NCI-H774 (cell line): ENCODE results near the gene PCDHB15.
"Not testable (repeated sequence)": the region's sequence is repeated elsewhere in the genome, so short reads cannot be mapped to it uniquely, and the experiment has no call there.

Experiments used
- DNase-seq: peaks from one replicate; lab custom pipeline; 2025; lab: John Stamatoyannopoulos, UW

The PCDHB15 gene

DNA sequence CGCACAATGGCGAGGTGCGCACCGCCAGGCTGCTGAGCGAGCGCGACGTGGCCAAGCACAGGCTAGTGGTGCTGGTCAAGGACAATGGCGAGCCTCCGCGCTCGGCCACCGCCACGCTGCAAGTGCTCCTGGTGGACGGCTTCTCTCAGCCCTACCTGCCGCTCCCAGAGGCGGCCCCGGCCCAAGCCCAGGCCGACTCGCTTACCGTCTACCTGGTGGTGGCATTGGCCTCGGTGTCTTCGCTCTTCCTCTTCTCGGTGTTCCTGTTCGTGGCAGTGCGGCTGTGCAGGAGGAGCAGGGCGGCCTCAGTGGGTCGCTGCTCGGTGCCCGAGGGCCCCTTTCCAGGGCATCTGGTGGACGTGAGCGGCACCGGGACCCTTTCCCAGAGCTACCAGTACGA lies 2.2 kb downstream of the PCDHB15 start:
- DNase-seq, result not testable (repeated sequence)

DNA sequence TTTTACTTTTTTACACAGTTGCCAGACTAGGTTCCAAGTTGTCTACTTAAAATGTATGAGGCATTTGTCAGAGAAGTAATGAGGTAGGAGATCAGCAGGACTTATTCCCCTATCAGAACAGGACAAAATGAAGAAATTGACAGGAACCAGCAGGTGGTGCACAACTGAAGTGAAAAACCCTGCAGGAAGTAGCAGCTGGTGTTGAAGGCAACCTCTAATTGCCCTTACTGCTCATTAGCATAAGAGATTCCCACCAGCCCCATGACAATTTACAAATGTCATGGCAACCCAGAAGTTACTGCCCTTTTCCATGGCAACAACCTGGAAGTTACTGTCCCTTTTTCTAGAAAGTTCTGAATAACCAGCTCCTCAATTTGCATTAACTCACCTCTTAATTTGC lies 5.4 kb downstream of the PCDHB15 start:
- DNase-seq, result no peak

DNA sequence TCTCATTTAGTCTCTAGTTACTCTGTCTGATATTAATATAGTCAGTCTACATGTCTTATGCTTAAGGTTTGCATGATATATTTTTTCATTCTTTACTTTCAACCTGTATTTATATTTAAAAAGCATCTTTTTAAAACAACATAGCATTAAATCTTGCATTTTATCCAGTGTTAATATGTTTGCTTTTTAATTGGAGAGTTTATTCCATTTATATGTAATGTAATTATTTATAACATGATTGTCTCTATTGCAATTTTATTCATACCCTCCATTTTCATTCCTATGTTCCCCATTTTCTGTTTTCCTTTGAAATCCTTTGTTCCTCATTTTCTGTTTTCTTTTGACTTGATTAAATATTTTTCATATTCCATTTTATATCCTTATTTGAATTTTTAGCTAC lies 13.3 kb downstream of the PCDHB15 start:
- no peak for DNase-seq

DNA sequence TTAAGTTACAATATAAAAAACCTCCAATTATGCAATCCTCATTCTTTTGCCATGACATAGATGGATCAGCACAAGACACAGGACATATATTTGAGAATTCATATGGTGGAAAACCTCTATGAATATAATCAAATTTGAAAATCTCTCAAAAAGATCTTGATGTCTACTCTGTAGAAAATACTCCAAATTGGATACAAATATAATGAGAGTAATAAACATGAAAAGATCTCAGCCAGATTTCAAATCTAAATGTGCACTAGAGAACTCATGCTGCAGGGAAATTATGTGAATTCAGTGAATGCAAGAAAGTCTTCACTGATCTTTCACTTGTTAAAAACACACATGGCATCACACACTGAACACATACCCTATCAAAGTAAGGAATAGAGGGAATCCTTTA lies 13.8 kb downstream of the PCDHB15 start:
- no peak for DNase-seq

DNA sequence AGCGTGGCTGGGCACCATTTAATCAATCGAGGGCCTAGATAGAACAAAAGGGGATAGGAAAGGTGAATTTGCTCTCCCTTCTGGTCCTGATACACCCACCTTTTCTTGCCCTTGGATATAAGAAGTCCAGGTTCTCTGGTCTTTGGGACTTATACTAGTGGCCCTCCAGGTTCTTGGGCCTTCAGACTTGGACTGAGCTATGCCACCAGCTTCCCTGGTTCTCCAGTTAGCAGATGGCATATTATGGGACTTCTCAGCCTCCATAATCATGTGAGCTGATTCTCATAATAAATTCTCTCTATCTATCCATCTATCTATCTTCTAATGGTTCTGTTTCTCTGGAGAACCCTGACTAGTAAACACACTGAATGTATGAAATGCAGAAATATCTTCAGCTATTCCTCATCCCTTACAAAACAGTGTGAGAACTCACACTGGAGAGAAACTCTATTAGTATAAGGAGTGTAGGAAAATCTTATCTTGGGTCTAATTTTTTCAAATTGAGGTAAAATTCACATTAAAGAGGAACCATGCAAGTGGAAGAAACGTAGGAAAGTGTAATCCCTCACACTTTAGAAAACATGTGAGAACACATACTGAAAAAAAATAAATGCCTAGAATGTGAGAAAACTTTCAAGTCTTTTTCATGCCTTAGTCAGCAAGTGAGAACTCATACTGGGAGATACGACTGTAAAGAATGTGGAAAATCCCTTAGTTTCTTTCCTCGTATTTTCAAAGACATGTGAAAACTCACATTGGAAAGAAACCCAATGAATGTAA lies 15.5 kb downstream of the PCDHB15 start:
- DNase-seq, result no peak

DNA sequence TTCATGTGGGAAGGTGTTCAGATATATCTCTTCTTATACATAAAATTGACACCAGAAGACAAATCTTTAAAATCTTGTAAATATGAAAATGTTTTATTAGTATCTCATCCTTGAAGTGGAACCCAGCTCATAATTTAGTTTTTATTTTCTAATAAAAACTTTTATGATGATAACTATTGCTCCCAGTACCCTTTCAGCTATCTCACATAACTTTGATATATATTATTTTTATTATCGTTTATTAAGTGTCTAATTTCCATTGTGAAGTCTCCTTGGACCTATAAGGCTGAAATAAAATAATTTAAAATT lies 16.0 kb downstream of the PCDHB15 start:
- no peak for DNase-seq

DNA sequence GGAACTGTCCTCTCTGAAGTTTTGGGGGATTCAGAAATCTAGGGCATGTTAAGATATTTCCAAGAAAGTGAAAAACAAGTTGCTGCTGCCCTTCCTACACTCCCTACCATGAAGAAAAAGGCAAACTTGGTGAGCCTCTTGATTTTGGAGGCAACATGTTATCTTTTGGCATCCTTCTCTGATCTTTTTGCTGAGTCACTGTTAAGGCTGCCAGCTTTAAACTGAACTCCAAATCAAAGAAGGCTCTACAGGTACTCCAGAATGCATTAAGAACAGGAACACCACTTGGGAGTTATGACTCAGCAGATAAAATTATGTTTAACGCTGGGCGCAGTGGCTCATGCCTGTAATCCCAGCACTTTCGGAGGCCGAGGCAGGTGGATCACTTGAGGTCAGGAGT lies 24.0 kb downstream of the PCDHB15 start:
- no peak for DNase-seq

DNA sequence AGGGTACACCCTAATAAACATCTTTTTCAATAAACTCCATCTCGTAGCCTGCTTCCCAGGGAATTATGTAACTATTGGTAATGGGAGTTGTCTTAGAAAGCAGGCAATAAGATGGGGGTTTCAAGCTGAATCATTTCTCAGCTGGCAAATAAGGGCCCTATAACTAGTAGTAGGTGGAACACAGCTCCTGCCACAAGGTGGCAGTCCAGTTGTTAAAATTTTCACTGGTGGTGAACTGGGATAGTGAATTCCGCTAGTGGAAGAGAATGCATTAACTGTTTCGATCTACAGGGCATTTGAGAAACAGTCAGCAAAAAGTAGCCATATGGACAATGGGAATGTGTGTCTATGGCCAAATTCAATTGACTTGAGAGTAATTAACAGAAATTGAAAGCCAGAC lies 27.7 kb downstream of the PCDHB15 start:
- no peak for DNase-seq

DNA sequence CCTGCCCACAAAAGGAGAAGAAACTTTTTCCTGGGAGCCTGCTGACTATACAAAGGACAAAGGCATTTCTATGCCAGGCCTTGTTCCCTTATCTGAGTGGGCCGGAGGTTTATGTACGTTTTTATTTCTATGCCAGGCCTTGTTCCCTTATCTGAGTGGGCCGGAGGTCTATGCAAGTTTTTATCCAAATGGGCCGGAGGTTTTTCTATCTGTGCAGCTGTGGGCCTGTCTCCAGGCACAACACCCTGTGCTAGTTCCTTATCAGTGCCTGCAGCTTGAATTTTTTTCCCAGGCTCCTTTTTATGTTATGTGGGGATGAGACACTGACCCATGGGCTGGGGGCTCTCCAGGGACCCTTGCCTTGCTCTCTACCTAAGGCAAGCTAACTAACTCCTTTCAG lies 53.2 kb downstream of the PCDHB15 start:
- DNase-seq, result no peak
